ENCODE measurements around the gene ARHGAP45.
A peak's percentile ranks its signal among the peaks of the same experiment; 100 is the strongest.

Gene ARHGAP45

DNA sequence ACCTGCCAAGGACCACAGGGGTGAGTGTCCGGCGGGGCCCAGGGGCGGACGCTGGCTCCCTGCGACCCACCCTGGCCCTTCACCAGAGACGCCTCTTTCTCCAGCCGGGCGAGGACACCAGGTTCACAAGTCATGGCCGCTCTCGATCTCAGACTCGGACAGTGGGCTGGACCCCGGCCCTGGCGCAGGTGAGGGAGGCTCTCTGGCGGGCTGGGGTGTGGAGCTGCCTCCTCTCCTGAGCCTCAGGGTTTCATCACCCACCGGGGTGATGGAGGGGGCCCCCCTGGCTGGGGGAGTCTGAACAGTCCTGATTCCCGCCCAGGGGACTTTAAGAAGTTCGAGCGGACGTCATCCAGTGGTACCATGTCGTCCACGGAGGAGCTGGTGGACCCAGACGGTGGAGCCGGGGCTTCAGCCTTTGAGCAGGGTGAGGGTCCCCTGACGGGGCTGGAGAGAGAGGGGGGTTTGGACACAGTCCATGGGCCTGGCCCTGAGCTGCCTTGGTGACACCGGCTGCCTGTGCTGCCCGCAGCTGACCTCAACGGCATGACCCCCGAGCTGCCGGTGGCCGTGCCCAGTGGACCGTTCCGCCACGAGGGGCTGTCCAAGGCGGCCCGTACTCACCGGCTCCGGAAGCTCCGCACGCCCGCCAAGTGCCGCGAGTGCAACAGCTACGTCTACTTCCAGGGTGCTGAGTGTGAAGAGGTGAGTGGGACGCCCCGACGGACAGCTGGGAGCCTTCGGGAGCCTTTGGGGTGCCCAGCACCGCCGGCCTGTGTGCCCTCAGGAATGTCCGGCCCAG lies 13.6 kb downstream of the ARHGAP45 start:
- no peak for DNase-seq
- Mint-ChIP-seq H3K27me3 (no peaks in the 10 kb centered on the region), H3K9me3 (no peaks in the 10 kb centered on the region), H3K4me3 (peak overlapping the region; percentile 4), H3K4me1 (ENCODE audit: low read depth) (peaks cover 69% of the 10 kb centered on the region), H3K27ac (peak overlapping the region; percentile 55), H3K36me3 (ENCODE audit: low read depth) (peaks cover 91% of the 10 kb centered on the region)

DNA sequence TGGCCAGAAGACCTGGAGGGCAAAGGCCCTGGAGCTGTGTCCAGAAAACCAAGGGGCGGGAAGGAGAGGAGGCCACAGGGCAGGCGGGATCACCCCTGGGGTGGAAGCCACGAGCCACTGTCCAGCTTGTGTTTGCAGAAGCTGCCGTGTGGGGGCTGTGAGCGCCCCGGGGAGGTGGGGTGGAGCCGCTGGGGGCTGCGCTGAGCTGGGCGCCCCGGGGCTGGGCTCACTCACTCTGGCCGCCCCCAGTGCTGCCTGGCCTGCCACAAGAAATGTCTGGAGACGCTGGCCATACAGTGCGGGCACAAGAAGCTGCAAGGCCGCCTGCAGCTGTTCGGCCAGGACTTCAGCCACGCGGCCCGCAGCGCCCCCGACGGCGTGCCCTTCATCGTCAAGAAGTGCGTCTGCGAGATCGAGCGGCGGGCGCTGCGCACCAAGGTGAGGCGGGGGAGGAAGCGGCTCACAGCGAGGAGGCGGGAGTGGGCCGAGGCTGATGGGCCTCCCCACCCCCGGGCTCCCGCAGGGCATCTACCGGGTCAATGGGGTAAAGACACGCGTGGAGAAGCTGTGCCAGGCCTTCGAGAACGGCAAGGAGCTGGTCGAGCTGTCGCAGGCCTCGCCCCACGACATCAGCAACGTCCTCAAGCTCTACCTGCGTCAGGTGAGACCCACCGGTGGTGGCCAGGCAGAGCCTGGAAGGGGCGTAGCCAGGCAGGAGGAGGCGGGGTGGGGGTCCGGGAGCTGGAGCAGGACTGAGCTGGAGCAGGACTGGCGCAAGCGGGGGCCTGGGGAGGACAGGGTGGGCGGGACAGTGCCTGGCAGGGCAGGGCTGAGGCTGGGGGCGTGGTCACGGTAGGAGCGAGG lies 14.6 kb downstream of the ARHGAP45 start:
- DNase-seq: no peak
- Mint-ChIP-seq H3K27ac (peak overlapping the region; percentile 87), H3K4me1 (ENCODE audit: low read depth) (peaks cover 68% of the 10 kb centered on the region), H3K36me3 (ENCODE audit: low read depth) (peaks cover 92% of the 10 kb centered on the region), H3K4me3 (no peak overlapping the region), H3K9me3 (no peaks in the 10 kb centered on the region), H3K27me3 (no peaks in the 10 kb centered on the region)

DNA sequence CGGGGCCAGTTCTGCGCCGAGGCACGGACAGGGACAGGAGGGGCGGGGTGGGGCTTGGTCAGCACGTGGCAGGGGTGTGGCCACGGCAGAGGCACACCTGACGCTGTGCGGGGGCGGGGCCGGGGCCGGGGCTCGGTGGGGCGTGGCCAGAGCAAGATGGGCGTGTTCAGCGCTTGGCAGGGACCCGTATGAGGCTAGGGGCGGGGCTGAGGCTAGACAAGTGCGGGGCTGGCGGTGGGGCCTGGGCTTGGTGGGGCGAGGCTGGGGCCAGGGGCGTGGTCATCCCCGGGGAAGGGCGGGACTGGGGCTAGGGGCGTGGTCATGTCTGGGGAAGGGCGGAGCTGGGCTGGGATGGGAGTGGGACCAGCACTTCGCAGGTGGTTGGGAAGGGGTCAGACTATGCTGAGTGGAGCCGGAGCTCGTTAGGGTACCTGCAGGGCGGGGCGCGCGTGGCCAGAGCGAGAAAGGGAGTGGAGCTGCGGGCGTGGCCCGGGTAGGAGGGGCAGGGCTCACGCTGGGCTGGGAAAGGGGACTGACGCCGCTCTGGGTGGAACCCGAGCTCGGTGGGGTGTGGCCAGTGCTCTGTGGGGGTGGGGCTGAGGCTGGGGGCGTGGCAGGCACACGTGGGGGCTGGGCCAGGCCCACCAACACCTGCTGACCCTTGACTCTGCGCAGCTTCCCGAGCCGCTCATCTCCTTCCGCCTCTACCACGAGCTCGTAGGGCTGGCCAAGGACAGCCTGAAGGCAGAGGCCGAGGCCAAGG lies 15.4 kb downstream of the ARHGAP45 start:
- Mint-ChIP-seq H3K4me3 (no peak overlapping the region), H3K4me1 (ENCODE audit: low read depth) (peaks cover 63% of the 10 kb centered on the region), H3K27me3 (no peaks in the 10 kb centered on the region), H3K9me3 (no peaks in the 10 kb centered on the region), H3K36me3 (ENCODE audit: low read depth) (peaks cover 90% of the 10 kb centered on the region), H3K27ac (peak overlapping the region; percentile 87)
- DNase-seq: peak; percentile 77

DNA sequence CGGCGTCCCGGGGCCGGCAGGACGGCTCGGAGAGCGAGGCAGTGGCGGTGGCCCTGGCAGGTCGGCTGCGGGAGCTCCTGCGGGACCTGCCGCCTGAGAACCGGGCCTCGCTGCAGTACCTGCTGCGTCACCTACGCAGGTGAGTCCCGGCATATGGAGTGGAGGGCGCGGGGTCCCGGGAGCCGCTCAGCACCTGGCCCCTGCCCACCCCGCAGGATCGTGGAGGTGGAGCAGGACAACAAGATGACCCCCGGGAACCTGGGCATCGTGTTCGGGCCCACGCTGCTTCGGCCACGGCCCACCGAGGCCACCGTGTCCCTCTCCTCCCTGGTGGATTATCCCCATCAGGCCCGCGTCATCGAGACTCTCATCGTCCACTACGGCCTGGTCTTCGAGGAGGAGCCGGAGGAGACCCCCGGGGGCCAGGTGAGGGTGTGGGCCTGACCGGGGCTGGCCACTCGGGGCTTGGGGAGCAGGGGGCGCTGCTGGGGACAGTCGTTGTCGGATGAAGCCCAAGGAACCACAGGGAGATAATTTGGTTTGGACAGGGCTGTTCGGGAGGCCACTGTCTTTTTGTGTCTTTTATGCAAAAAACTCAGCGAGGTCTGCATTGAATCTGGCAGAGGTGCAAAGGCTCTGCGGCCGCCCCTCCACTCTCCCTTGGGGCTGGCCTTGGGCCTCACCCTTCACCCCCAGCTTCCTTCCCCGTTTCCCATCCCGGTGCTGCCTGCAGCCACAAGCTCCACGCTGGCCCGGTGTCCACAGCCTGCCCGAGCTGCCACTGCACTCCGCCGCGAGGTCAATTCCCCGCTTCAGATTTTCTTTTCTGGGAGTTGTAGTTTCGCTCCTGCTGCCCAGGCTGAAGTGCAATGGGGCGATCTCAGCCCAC lies 16.2 kb downstream of the ARHGAP45 start:
- no peak for DNase-seq
- H3K27ac Mint-ChIP-seq: peak overlapping the region; percentile 33

DNA sequence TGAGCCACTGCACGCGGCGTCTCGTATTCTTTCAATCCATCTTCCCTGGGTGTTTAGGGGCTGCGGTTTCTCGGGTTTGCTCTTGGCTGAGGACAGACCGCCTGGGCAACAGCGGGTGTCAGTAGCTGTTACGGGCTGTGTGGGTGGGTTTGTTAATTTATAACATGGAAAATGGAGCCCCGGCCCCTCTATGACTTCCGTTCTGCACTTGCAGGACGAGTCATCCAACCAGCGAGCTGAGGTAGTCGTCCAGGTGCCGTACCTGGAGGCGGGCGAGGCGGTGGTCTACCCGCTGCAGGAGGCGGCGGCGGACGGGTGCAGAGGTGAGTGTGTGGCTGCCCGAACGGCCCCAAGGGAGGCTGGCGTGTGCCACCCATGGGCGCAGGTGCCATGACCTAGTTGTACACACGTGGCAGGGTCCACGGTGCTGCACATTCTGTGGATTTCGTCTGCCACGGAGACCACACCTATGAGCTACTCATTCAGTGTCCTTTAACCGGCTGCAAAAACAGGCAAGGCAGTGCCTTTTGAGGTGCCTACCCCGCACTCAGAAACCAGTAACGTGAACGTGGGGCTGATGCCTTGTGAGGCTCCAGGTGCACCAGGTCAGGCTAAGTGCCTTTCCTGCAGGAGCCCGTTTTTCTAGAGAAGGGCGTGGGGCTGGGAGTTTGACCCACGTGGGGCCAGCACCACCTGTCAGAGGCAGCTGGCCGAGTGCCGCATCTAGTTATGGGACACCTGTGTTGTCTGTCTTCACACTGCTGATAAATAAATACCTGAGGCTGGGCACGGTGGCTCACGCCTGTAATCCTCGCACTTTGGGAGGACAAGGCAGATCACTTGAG lies 17.3 kb downstream of the ARHGAP45 start:
- peak; percentile 55 for DNase-seq
- H3K4me1 Mint-ChIP-seq (ENCODE audit: low read depth): peaks cover 73% of the 10 kb centered on the region
- H3K9me3 Mint-ChIP-seq: no peaks in the 10 kb centered on the region
- H3K27ac Mint-ChIP-seq: peak overlapping the region; percentile 44
- H3K36me3 Mint-ChIP-seq (ENCODE audit: low read depth): peaks cover 93% of the 10 kb centered on the region
- H3K4me3 Mint-ChIP-seq: no peak overlapping the region
- no peaks in the 10 kb centered on the region for H3K27me3 Mint-ChIP-seq

More for the DNA sequence above, 16.2 kb downstream of the ARHGAP45 start:
- no peak overlapping the region for H3K4me3 Mint-ChIP-seq
- H3K27me3 Mint-ChIP-seq: no peaks in the 10 kb centered on the region
- peaks cover 65% of the 10 kb centered on the region for H3K4me1 Mint-ChIP-seq (ENCODE audit: low read depth)
- H3K36me3 Mint-ChIP-seq (ENCODE audit: low read depth): peaks cover 91% of the 10 kb centered on the region
- no peaks in the 10 kb centered on the region for H3K9me3 Mint-ChIP-seq

DNA sequence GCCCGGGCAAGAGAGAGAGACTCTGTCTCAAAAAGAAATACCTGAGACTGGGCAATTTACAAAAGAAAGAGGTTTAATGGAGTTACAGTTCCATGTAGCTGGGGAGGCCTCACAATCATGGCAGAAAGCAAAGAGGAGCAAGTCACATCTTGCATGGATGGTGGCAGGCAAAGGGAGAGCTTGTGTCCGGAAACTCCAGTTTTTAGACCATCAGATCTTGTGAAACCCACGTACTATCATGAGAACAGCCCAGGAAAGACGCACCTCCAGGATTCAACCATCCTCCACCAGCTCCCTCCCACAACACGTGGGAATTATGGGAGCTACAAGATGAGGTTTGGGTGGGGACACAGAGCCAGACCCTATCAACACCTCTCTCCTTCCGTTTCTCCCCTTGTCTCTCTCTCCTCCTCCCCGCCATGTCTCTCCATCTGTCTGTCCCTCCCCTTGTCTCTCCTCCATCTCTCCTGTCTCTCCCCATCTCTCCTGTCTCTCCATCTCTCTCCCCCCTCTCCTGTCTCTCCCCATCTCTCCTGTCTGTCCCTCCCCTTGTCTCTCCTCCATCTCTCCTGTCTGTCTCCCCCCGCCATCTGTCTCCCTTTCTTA lies 18.2 kb downstream of the ARHGAP45 start:
- H3K36me3 Mint-ChIP-seq (ENCODE audit: low read depth): peaks cover 91% of the 10 kb centered on the region
- H3K27ac Mint-ChIP-seq: peak overlapping the region; percentile 44
- H3K27me3 Mint-ChIP-seq: no peaks in the 10 kb centered on the region
- no peaks in the 10 kb centered on the region for H3K9me3 Mint-ChIP-seq
- H3K4me3 Mint-ChIP-seq: no peak overlapping the region
- no peak for DNase-seq
- peaks cover 69% of the 10 kb centered on the region for H3K4me1 Mint-ChIP-seq (ENCODE audit: low read depth)

DNA sequence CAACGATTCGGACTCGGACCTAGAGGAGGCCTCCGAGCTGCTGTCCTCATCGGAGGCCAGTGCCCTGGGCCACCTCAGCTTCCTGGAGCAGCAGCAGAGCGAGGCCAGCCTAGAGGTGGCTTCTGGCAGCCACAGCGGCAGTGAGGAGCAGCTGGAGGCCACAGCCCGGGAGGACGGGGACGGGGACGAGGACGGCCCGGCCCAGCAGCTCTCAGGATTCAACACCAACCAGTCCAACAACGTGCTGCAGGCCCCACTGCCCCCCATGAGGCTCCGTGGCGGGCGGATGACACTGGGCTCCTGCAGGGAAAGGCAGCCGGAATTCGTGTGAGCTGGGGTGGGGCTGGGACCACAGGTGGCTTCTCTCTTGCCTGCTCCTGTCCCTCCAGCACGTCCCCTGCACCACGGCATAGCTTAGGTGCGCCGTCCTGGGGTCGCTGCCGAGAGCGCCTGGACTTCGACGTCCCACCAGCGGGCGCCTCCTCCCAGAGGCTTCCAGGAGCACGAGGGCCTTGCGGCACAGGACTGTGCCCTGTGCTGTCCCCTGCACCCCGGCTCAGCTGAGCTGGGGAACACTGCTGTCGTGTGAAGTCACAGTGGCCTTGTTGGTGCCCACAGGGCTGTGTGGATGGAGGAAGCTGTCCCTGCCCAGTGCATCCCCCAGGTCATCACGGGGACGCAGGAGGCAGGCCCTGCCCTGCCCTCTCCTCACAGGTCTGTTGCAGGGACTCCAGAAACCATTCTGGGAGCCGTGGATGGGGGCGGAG lies 18.9 kb downstream of the ARHGAP45 start:
- no peak for DNase-seq
- no peaks in the 10 kb centered on the region for H3K9me3 Mint-ChIP-seq
- H3K27ac Mint-ChIP-seq: peak overlapping the region; percentile 75
- H3K27me3 Mint-ChIP-seq: no peaks in the 10 kb centered on the region
- no peak overlapping the region for H3K4me3 Mint-ChIP-seq
- peaks cover 67% of the 10 kb centered on the region for H3K4me1 Mint-ChIP-seq (ENCODE audit: low read depth)
- peaks cover 91% of the 10 kb centered on the region for H3K36me3 Mint-ChIP-seq (ENCODE audit: low read depth)

DNA sequence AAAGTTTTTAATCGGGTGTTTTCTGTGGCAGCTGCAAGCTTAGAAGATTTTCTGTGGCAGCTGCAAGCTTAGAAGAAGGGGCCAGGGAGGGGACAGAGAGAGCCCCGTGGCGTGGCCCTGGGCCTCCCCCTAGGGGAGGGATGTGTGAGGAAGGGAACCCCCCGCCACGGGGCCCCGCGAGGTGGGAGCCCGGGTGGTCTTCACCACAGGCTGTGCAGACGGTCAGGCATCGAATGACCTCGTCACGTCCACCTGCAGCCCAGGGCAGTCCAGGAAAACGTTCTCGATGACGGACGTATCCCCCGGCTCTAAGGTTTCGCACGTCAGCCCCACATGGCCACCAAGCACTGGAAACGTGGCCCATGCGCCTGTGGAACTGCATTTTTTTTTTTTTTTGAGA lies 19.6 kb downstream of the ARHGAP45 start:
- Mint-ChIP-seq H3K9me3 (no peaks in the 10 kb centered on the region), H3K36me3 (ENCODE audit: low read depth) (peaks cover 89% of the 10 kb centered on the region), H3K27me3 (no peaks in the 10 kb centered on the region), H3K27ac (peak overlapping the region; percentile 75), H3K4me3 (no peak overlapping the region), H3K4me1 (ENCODE audit: low read depth) (peaks cover 65% of the 10 kb centered on the region)
- DNase-seq: no peak

DNA sequence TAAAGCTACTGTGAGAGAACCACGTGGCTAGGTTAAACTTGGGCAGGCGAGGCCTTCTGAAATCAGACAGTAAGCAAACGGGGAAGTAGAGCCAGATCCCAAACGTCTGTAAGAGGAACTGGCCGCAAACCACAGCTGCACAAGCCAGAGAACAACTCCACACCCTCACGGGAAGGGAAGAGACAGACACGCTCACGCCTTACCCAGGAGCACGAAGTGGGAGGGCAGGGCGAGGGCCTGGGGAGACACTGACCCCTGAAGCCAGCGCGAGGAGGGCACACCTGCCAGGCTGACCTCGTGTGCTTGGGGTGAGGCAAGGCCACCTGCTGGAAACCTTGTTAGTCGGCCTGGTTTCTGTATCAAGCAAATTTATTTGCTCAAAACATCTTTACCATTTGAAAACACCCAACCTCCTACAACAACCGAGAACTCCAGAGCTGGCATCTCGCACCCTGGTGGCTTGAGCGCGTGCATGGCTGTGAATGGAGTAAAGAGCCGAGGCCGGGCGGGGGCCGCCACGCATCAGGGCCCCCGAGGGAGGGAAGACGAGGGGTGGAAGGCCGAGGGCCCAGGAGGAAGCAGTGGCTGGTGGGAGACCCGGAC lies 20.9 kb downstream of the ARHGAP45 start:
- Mint-ChIP-seq H3K27me3 (no peaks in the 10 kb centered on the region), H3K36me3 (ENCODE audit: low read depth) (peaks cover 91% of the 10 kb centered on the region), H3K4me1 (ENCODE audit: low read depth) (peaks cover 66% of the 10 kb centered on the region), H3K9me3 (no peaks in the 10 kb centered on the region), H3K4me3 (peak overlapping the region; percentile 16), H3K27ac (peak overlapping the region; percentile 90)
- DNase-seq: no peak

DNA sequence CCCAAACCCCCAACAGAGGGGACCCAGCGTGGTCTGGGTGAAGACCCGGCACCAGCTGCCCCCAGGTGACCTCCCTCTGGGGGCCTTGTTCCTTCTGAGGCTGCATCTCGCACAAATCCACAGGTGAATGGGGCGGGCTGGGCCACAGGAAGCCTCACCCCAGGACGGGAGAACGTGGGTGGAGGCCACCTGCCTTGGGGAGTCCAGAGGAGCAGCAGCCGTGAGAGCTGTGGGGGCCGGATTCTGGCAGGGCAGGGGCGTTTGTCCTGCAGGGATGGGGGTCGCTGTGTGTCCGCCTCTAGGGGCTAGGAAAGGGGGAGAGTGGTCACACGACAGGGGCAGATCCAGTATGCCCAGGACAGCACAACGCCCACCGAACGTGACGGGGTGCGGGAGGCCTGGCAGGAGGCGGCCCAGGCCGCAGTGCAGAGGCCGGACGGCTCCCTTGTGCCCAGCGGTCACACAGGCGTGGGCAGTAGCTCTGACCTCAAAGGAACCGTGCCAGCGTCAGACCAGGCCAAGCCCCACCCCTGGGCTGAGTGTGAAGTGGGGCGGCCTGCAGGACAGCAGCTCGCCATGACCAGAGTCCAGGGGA lies 21.5 kb downstream of the ARHGAP45 start:
- no peak for DNase-seq
- Mint-ChIP-seq H3K4me1 (ENCODE audit: low read depth) (peaks cover 67% of the 10 kb centered on the region), H3K36me3 (ENCODE audit: low read depth) (peaks cover 92% of the 10 kb centered on the region), H3K27me3 (no peaks in the 10 kb centered on the region), H3K9me3 (no peaks in the 10 kb centered on the region), H3K4me3 (no peak overlapping the region), H3K27ac (peak overlapping the region; percentile 90)

DNA sequence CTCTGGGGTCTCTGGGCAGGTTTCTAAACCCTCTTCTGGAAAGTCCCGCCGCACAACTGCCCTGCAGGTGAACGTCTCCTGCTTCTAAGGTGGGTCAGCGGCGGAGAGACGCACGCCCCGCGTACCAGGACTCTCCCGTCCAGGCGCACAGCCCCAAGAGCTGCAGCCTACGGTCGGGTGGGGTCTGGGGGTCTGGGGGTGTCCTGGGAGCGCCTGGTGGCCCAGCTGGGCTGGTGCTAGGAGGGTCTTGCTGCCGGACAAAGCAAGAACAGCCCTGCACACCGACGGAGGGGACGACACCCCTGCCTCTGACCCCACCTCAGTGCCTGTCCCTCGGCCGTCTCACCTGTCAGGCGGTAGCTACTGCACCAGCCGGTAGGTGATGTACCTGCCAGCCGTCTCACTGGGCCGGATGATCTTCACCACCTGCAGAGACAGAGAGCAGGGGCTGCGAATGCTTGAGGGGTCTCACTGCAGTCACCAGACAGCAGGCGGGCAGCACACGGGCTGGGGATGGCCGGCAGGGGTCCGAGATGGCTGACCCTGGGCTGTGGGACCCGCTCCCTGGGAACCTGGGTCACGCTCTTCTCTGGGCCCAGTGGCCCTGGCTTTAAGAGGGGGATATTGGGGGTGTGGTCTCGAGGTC lies 22.3 kb downstream of the ARHGAP45 start:
- peaks cover 66% of the 10 kb centered on the region for H3K4me1 Mint-ChIP-seq (ENCODE audit: low read depth)
- no peak for DNase-seq
- H3K27ac Mint-ChIP-seq: peak overlapping the region; percentile 90
- H3K36me3 Mint-ChIP-seq (ENCODE audit: low read depth): peaks cover 90% of the 10 kb centered on the region
- no peaks in the 10 kb centered on the region for H3K27me3 Mint-ChIP-seq
- H3K4me3 Mint-ChIP-seq: no peak overlapping the region
- H3K9me3 Mint-ChIP-seq: no peaks in the 10 kb centered on the region

Measured in activated T-cell treated with anti-CD3 and anti-CD28 coated beads, Interleukin-2, amount 50 U/mL, for 24 hours (primary cell).